GM18870 (cell line): Measurements from ENCODE around the gene STPG3.

Experiments
- ATAC-seq: cut with Tn5 transposase; IDR thresholded peaks from one replicate; pipeline ENCODE4 v1.9.1; 2021; ENCODE audit warnings: moderate library complexity; ENCODE audit not compliant: unreplicated experiment

Gene STPG3

DNA sequence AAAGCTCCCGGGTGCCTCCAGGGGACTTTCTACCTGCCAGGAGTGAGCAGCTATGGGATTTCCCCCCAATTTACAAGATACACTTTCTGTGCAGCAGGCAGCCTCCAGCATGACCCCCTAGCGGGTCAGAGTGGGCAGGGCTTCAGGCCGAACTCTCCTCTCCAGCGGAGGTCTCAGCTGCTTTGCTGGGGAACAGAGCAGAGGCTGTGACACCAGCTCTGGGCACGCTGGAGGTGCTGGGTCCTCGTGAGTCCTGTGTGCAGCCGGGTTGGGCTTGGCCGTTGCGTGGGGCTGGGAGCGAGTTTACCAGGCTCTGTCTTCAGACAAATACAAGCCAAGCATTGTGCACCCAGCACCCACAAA, 48.1 kb downstream of the STPG3 start:
- no peak for ATAC-seq

- no peak for ATAC-seq
Measured at GRCh38 chr9:137299938-137300337, 48.9 kb downstream of the STPG3 start.

GRCh38 chr9:137300567-137301080, 49.5 kb downstream of the STPG3 start:
- no peak for ATAC-seq

- no peak for ATAC-seq
Measured at GRCh38 chr9:137301081-137301947, 50.2 kb downstream of the STPG3 start.

- no peak for ATAC-seq
Measured at GRCh38 chr9:137302118-137302448, 51.0 kb downstream of the STPG3 start, which contains the start of gene NRARP. Gene NRARP, minus strand, starts transcription at chr9:137302271. Its CDS starts 343 bp downstream, at chr9:137301928.

DNA sequence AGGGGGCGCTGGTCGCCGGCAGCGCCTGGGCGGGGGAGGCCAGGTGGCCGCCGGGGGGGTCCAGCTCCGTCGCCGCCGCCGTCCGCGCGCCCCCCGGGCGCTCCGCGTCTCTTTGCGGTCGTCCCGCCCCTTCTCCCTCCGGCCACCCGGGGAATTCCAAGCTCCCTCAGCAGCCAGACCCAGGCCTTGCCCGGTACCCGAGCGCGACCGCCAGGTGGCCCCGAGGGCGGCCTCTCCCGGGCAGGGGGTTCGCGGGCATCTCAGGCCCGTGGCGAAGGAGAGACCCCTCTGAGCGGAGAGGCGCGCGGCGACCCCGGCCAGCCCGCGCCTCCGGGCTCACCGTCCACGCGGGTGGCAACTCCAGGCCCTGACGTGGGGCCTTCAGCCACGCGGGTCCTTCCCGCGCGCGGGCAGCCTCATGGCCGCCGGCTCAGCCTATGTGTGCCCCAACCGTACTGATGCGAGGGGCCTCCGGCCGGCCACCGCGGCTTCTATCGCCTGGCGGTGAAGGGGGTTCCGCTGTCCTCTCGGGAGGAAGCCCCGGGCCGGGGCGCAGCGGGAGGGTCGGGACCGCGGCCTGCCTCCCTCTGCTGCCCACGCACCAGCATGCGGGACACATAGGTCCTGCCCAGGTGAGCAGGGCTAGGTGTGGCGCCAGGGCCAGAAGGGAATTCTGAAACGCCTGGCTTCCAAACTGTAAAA, 51.5 kb downstream of the STPG3 start:
- no peak for ATAC-seq
